Gastroesophageal sphincter (tissue), 4 donors: ENCODE data around the gene ABI3BP. TPM values are rescaled to one million over a fixed set of nuclear protein-coding genes. Genes with fewer than 3 reads are reported as not detected.

Experiments
- ATAC-seq: fragments of 150-250 bp; one replicate; pipeline ENCODE4 v1.9.1; 2016; ENCODE audit warnings: mild to moderate bottlenecking, moderate library complexity
- H3K27ac ChIP-seq, 4 donors: fragments of 200-600 bp; sonication (generic) in 3 of 4; 1 replicate in 3 of 4; 2 replicates in 1 of 4; pipeline ENCODE4 v1.5.1; 2016 to 2019
- H3K27me3 ChIP-seq: fragments of 200-600 bp; sonication (generic); one replicate; pipeline ENCODE4 v1.5.1; 2019
- H3K36me3 ChIP-seq, 2 donors: fragments of 200-600 bp; sonication (generic); one replicate each; pipeline ENCODE4 v1.5.1; 2019; ENCODE audit warnings: control low read depth in 1 of 2
- H3K4me1 ChIP-seq, 3 donors: fragments of 200-600 bp; sonication (generic); 1 replicate in 2 of 3; 2 replicates in 1 of 3; pipeline ENCODE4 v1.5.1; 2016 to 2019; ENCODE audit warnings: control low read depth in 2 of 3
- H3K4me3 ChIP-seq, 2 donors: fragments of 200-600 bp; sonication (generic); one replicate each; pipeline ENCODE4 v1.5.1; 2019; ENCODE audit warnings: mild to moderate bottlenecking in 1 of 2, moderate library complexity in 1 of 2
- H3K9me3 ChIP-seq, 3 donors: fragments of 200-600 bp; sonication (generic); one replicate each; pipeline ENCODE4 v1.5.1; 2017 to 2019; ENCODE audit warnings: control low read depth in 2 of 3
- CTCF ChIP-seq, 4 experiments: fragments of 200-600 bp in 2 of 4; fragments of 450-650 bp in 2 of 4; sonication (generic) in 1 of 4; IDR thresholded peaks; one replicate each; pipeline ENCODE4 v1.5.1; 2017 to 2019; ENCODE audit warnings: antibody characterized with exemption in 4 of 4, mild to moderate bottlenecking in 2 of 4, moderate library complexity in 2 of 4
- EP300 ChIP-seq: sonication (generic); formaldehyde crosslinking; IDR thresholded peaks from one replicate; pipeline ENCODE4 v1.6.1; 2017; ENCODE audit warnings: antibody characterized with exemption, mild to moderate bottlenecking
- POLR2A ChIP-seq, 2 donors: fragments of 450-650 bp; IDR thresholded peaks; one replicate each; pipeline ENCODE4 v1.6.1; 2017; ENCODE audit warnings: antibody characterized with exemption in 2 of 2, mild to moderate bottlenecking in 2 of 2, moderate library complexity in 1 of 2
- POLR2AphosphoS5 ChIP-seq: sonication (generic); formaldehyde crosslinking; IDR thresholded peaks from one replicate; pipeline ENCODE4 v1.6.1; 2017; ENCODE audit warnings: antibody characterized with exemption
- WGBS, 2 donors: methylation state at CpG; one replicate each; pipeline ENCODE4 v1.1.5; 2018; ENCODE audit warnings: low coverage in 1 of 2; 5-methylcytosine and 5-hydroxymethylcytosine counted together
- total RNA-seq, 4 donors: library from RNA; depleted of rRNA; stranded (reverse); fragments of >200 nt; gene quantifications; one replicate each; pipeline ENCODE4 v1.1.0, GENCODE V29; 2016

The ABI3BP gene
- total RNA-seq, 4 donors from 2014 or later: 59.6 to 158 (median 99.9) TPM

GRCh38 chr3:100834332-100834731 is 158.9 kb downstream of the ABI3BP start:
- WGBS, 2 donors: 85 to 90% methylated on average over 4 to 5 of the region's 5 CpGs
- Histone ChIP-seq H3K4me1 (no peaks in the 10 kb centered on the region), H3K36me3 (peaks cover 0 to 46% of the 10 kb centered on the region in 2 donors)

GRCh38 chr3:100833483-100833882 is 159.7 kb downstream of the ABI3BP start:
- H3K36me3 ChIP-seq: peaks cover 0 to 47% of the 10 kb centered on the region in 2 donors
- no peak overlapping the region for H3K4me3 ChIP-seq
- H3K27ac ChIP-seq: no peak overlapping the region
- TF ChIP-seq POLR2AphosphoS5: no peak
- no peak for TF ChIP-seq CTCF (IDR thresholded peaks at IDR 0.05)
- no peak for TF ChIP-seq EP300
- TF ChIP-seq POLR2A (IDR thresholded peaks at IDR 0.05): no peak
- H3K4me1 ChIP-seq: no peaks in the 10 kb centered on the region
- no peaks in the 10 kb centered on the region for H3K27me3 ChIP-seq
- WGBS, 2 donors: 42 to 65% methylated on average over 3 of the region's 3 CpGs
- H3K9me3 ChIP-seq: no peaks in the 10 kb centered on the region
- no peak for ATAC-seq

More at GRCh38 chr3:100834332-100834731, 158.9 kb downstream of the ABI3BP start:
- H3K4me3 ChIP-seq: no peak overlapping the region
- H3K27ac ChIP-seq: no peak overlapping the region
- no peak for ATAC-seq
- no peaks in the 10 kb centered on the region for H3K27me3 ChIP-seq
- TF ChIP-seq POLR2AphosphoS5 (no peak), POLR2A (IDR thresholded peaks at IDR 0.05) (no peak), CTCF (IDR thresholded peaks at IDR 0.05) (no peak), EP300 (no peak)
- H3K9me3 ChIP-seq: no peaks in the 10 kb centered on the region

- H3K4me1 ChIP-seq: no peaks in the 10 kb centered on the region
- H3K27ac ChIP-seq: no peak overlapping the region
- ATAC-seq: no peak
- TF ChIP-seq CTCF (IDR thresholded peaks at IDR 0.05) (no peak), POLR2AphosphoS5 (no peak), EP300 (no peak), POLR2A (IDR thresholded peaks at IDR 0.05) (no peak)
- no peak overlapping the region for H3K4me3 ChIP-seq
- WGBS, 2 donors: 54 to 56% methylated on average over 2 of the region's 2 CpGs
- H3K9me3 ChIP-seq: no peaks in the 10 kb centered on the region
- peaks cover 0 to 34% of the 10 kb centered on the region in 2 donors for H3K36me3 ChIP-seq
- no peaks in the 10 kb centered on the region for H3K27me3 ChIP-seq
Observed at GRCh38 chr3:100831629-100832028, 161.6 kb downstream of the ABI3BP start.

- ATAC-seq: no peak
Observed at GRCh38 chr3:100830931-100831330, 162.3 kb downstream of the ABI3BP start.

More at GRCh38 chr3:100830931-100831330, 162.3 kb downstream of the ABI3BP start:
- H3K36me3 ChIP-seq: peaks cover 0 to 34% of the 10 kb centered on the region in 2 donors
- H3K9me3 ChIP-seq: no peaks in the 10 kb centered on the region
- TF ChIP-seq POLR2AphosphoS5: no peak
- TF ChIP-seq POLR2A (IDR thresholded peaks at IDR 0.05): no peak
- TF ChIP-seq EP300: no peak
- no peak for TF ChIP-seq CTCF (IDR thresholded peaks at IDR 0.05)
- no peak overlapping the region for H3K27ac ChIP-seq
- H3K4me1 ChIP-seq: no peaks in the 10 kb centered on the region
- no peaks in the 10 kb centered on the region for H3K27me3 ChIP-seq
- no peak overlapping the region for H3K4me3 ChIP-seq
